HepG2 (cell line): ENCODE data around the gene SLU7. TPM values are rescaled to one million over a fixed set of nuclear protein-coding genes. Genes with fewer than 3 reads are reported as not detected.
A peak's percentile ranks its signal among the peaks of the same experiment; 100 is the strongest.

Experiments used
- ATAC-seq: fragments of 200-7000 bp; cut with Tn5 transposase; 3 replicates; pipeline ENCODE4 v1.9.1; 2020; ENCODE audit warnings: mild to moderate bottlenecking, moderate library complexity
- BruUV-seq: library from RNA; stranded (reverse); fragments of 400-500 nt; replicated peaks from 2 replicates; lab custom pipeline; 2021; lab: Mats Ljungman, UMichigan
- CTCF ChIA-PET: fragments of 300-600 bp; formaldehyde crosslinking; extraction: SDS; loops from one replicate; lab custom pipeline; 2021; ENCODE audit warnings: low total read pairs, inconsistent platforms, low intra/inter-chr PET ratio; lab: Yijun Ruan, JAX
- POLR2A ChIA-PET: fragments of 350-600 bp; sonication (Branson Sonifier 250); formaldehyde crosslinking; loops from one replicate; lab custom pipeline; 2020; ENCODE audit warnings: antibody characterized with exemption, inconsistent platforms; lab: Yijun Ruan, JAX
- DNase-seq: peaks from one replicate; pipeline ENCODE4 v3.0.0-alpha.2; 2015; ENCODE audit warnings: low spot score
- FAIRE-seq: peaks from 3 replicates; lab custom pipeline; 2011; peaks lifted over from hg19 to GRCh38; lab: Jason Lieb, UNC
- H2AFZ ChIP-seq: one replicate; pipeline ENCODE4 v1.6.1; 2011; ENCODE audit warnings: low read length, inconsistent platforms
- H3K27ac ChIP-seq: fragments of 300-600 bp; 3 replicates; pipeline ENCODE4 v1.8.0; 2011; ENCODE audit warnings: mixed run types, mild to moderate bottlenecking, mixed read lengths, low read length, inconsistent platforms; ENCODE audit not compliant: insufficient read depth; ENCODE audit errors: extremely low read length
- H3K27me3 ChIP-seq, 2 experiments: fragments of 200-600 bp in 1 of 2; 2 replicates in 1 of 2; 3 replicates in 1 of 2; pipeline versions ENCODE4 v1.6.0 to v1.8.0; 2011; ENCODE audit warnings: low read length in 2 of 2, mild to moderate bottlenecking in 2 of 2, moderate library complexity in 2 of 2, inconsistent platforms in 1 of 2; ENCODE audit not compliant: insufficient read depth in 2 of 2, control insufficient read depth in 1 of 2
- H3K36me3 ChIP-seq, 2 experiments: fragments of 200-600 bp in 1 of 2; replicated peaks in 1 of 2; 2 replicates in 1 of 2; 3 replicates in 1 of 2; pipeline versions ENCODE4 v1.5.1 to v1.8.0; 2011; ENCODE audit warnings: low read length in 2 of 2, inconsistent platforms in 1 of 2; ENCODE audit not compliant: insufficient read depth in 2 of 2, control insufficient read depth in 1 of 2
- H3K4me1 ChIP-seq: 2 replicates; pipeline ENCODE4 v1.5.1; 2012; ENCODE audit warnings: low read length, inconsistent platforms; ENCODE audit not compliant: insufficient read depth
- H3K4me2 ChIP-seq: 2 replicates; pipeline ENCODE4 v1.6.0; 2011; ENCODE audit warnings: low read depth, low read length, inconsistent platforms
- H3K4me3 ChIP-seq, 3 experiments: fragments of 200-600 bp in 1 of 3; sonication (generic), shearing (Covaris generic) in 1 of 3; replicated peaks in 1 of 3; 2 replicates each; pipeline ENCODE4 v1.5.1; 2011 to 2016; ENCODE audit warnings: low read length in 3 of 3, inconsistent platforms in 2 of 3, low read depth in 2 of 3, mild to moderate bottlenecking in 2 of 3, control low read depth in 1 of 3, mixed read lengths in 1 of 3; ENCODE audit not compliant: insufficient read depth in 1 of 3
- H3K79me2 ChIP-seq: one replicate; pipeline ENCODE4 v1.6.1; 2011; ENCODE audit warnings: low read length, inconsistent platforms; ENCODE audit not compliant: insufficient read depth
- H3K9ac ChIP-seq: 2 replicates; pipeline ENCODE4 v1.6.0; 2011; ENCODE audit warnings: mild to moderate bottlenecking, low read depth, low read length, inconsistent platforms; ENCODE audit not compliant: insufficient read depth
- H3K9me3 ChIP-seq: 2 replicates; pipeline ENCODE4 v1.5.1; 2012; ENCODE audit warnings: mild to moderate bottlenecking, low read length
- H4K20me1 ChIP-seq: 2 replicates; pipeline ENCODE4 v1.6.0; 2011; ENCODE audit warnings: inconsistent platforms, mild to moderate bottlenecking, low read length, moderate library complexity; ENCODE audit not compliant: insufficient read depth
- CCAR2 ChIP-seq: fragments of 200-400 bp; formaldehyde crosslinking; optimal IDR thresholded peaks from 2 replicates; pipeline ENCODE3; 2018; ENCODE audit warnings: low read depth, mild to moderate bottlenecking, low read length, moderate library complexity
- EHMT2 ChIP-seq: fragments of 200-600 bp; sonication (generic); IDR thresholded peaks from 2 replicates; pipeline ENCODE4 v1.7.0; 2017; ENCODE audit warnings: antibody characterized with exemption, low read depth, low read length, borderline replicate concordance
- HDAC1 ChIP-seq: sonication (generic); formaldehyde crosslinking; IDR thresholded peaks from 2 replicates; pipeline ENCODE4 v1.5.1; 2020; ENCODE audit warnings: mild to moderate bottlenecking, missing genetic modification reagents
- HDAC2 ChIP-seq: sonication (generic); formaldehyde crosslinking; IDR thresholded peaks from 2 replicates; pipeline ENCODE4 v1.4.0; 2020; ENCODE audit warnings: missing genetic modification reagents
- HNRNPL ChIP-seq: fragments of 200-400 bp; formaldehyde crosslinking; IDR thresholded peaks from 2 replicates; pipeline ENCODE4 v1.6.1; 2017; ENCODE audit warnings: mild to moderate bottlenecking, low read depth, low read length
- KAT8 ChIP-seq: IDR thresholded peaks from 2 replicates; pipeline ENCODE4 v1.6.1; 2016; ENCODE audit warnings: missing genetic modification reagents, missing compliant biosample characterization
- KLF6 ChIP-seq: IDR thresholded peaks from 2 replicates; pipeline ENCODE4 v1.8.0; 2016; ENCODE audit warnings: missing biosample characterization, missing genetic modification reagents
- MYNN ChIP-seq: sonication (generic); formaldehyde crosslinking; IDR thresholded peaks from 2 replicates; pipeline ENCODE4 v1.4.0; 2020; ENCODE audit warnings: mild to moderate bottlenecking, low read depth, missing genetic modification reagents
- NCOA2 ChIP-seq: sonication (generic); formaldehyde crosslinking; IDR thresholded peaks from 2 replicates; pipeline ENCODE4 v1.8.0; 2022; ENCODE audit warnings: inconsistent platforms
- PCBP1 ChIP-seq: fragments of 200-400 bp; formaldehyde crosslinking; IDR thresholded peaks from 2 replicates; pipeline ENCODE4 v1.6.1; 2017; ENCODE audit warnings: mild to moderate bottlenecking, low read depth, low read length, borderline replicate concordance
- POGZ ChIP-seq: sonication (generic); formaldehyde crosslinking; IDR thresholded peaks from 2 replicates; pipeline ENCODE4 v1.4.0; 2020; ENCODE audit warnings: mild to moderate bottlenecking, missing genetic modification reagents
- SOX13 ChIP-seq, 3 experiments: fragments of 450-650 bp in 1 of 3; sonication (generic) in 1 of 3; formaldehyde crosslinking in 1 of 3; IDR thresholded peaks in 2 of 3; conservative IDR thresholded peaks in 1 of 3; 2 replicates each; pipeline versions ENCODE4 v1.5.0 to v1.6.1; 2016 to 2020; ENCODE audit warnings: antibody characterized with exemption in 1 of 3, mild to moderate bottlenecking in 1 of 3, missing compliant biosample characterization in 1 of 3, missing genetic modification reagents in 1 of 3, moderate library complexity in 1 of 3
- TCF7 ChIP-seq: sonication (generic); IDR thresholded peaks from 2 replicates; pipeline ENCODE4 v1.6.1; 2016; ENCODE audit warnings: antibody characterized with exemption, low read depth
- YEATS4 ChIP-seq: sonication (generic); formaldehyde crosslinking; IDR thresholded peaks from 2 replicates; pipeline ENCODE4 v1.4.0; 2020; ENCODE audit warnings: missing genetic modification reagents, borderline replicate concordance
- ZBTB38 ChIP-seq: sonication (generic); formaldehyde crosslinking; IDR thresholded peaks from 2 replicates; pipeline ENCODE4 v1.5.1; 2020; ENCODE audit warnings: mild to moderate bottlenecking, missing genetic modification reagents
- ZNF713 ChIP-seq: sonication (generic); formaldehyde crosslinking; IDR thresholded peaks from 2 replicates; pipeline ENCODE4 v1.4.0; 2020; ENCODE audit warnings: mild to moderate bottlenecking, missing genetic modification reagents
- ZNF747 ChIP-seq: sonication (generic); formaldehyde crosslinking; IDR thresholded peaks from 2 replicates; pipeline ENCODE4 v1.8.1; 2023; ENCODE audit warnings: missing genetic modification reagents, mild to moderate bottlenecking, borderline replicate concordance
- WGBS: methylation state at CpG from one replicate; pipeline ENCODE4 v1.1.6; 2017; ENCODE audit warnings: low lambda C conversion rate; 5-methylcytosine and 5-hydroxymethylcytosine counted together
- in situ Hi-C: cut with HindIII; loops from 2 replicates; pipeline ENCODE4 v1.10.0; 2017; ENCODE audit warnings: low pct_unique_long_range_greater_than_20kb; ENCODE audit not compliant: extremely low pct_ligation_motif_present
- intact Hi-C: fragments of 100-400 bp; cut with micrococcal nuclease; formaldehyde crosslinking; loops from one replicate; pipeline ENCODE4 v1.10.0; 2022; ENCODE audit not compliant: unreplicated experiment
- polyA plus RNA-seq, 8 experiments: library from polyadenylated mRNA; depleted of rRNA in 3 of 8; stranded (reverse) in 7 of 8; unstranded in 1 of 8; fragments of >200 nt; fragmentation: Illumina TruSeq in 4 of 8; extraction: Trizol in 4 of 8; gene quantifications; 2 replicates each; pipeline versions ENCODE4 v1.2.1 to v1.2.3, GENCODE V29; 2011 to 2016; ENCODE audit warnings: low read depth in 4 of 8, missing spikeins in 1 of 8, mixed read lengths in 1 of 8; ENCODE audit not compliant: insufficient read depth in 1 of 8
- total RNA-seq, 5 experiments: library from RNA; depleted of rRNA; stranded (reverse); fragments of >200 nt; fragmentation: Illumina TruSeq; extraction: Trizol; gene quantifications; 2 replicates each; pipeline ENCODE4 v1.2.3, GENCODE V29; 2016; ENCODE audit warnings: low read depth in 1 of 5
- TF ChIP-seq, protein P1 (sequence below): sonication (generic); formaldehyde crosslinking; IDR thresholded peaks from 2 replicates; pipeline ENCODE4 v1.5.0; 2020; ENCODE audit warnings: missing genetic modification reagents

The SLU7 gene
- total and polyA plus RNA-seq, 2 of the 13 experiments (the other 11 are each of a cell fraction or from before 2014, with no cell fraction given), result 24.0 to 39.2 TPM

DNA sequence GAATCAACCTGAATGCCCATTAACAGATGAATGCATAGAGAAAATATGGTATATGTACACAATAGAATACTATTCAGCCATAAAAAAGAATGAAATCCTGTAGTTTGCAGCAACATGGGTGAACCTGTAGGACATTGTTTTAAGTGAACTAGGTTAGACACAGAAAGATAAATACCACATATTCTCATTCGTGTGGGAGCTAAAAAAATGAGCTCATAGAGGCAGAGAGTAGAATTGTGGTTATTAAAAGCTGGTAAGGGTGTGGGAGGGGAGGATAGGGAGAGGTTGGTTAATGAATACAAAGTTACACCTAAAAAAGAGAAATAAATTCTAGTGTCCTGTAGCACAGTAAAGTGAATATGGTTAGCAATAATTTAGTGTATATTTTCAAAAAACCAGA, 26.3 kb upstream of the SLU7 start:
- no peak for FAIRE-seq
- no TSS peak for BruUV-seq
- Histone ChIP-seq H4K20me1 (no peaks in the 10 kb centered on the region), H3K4me1 (peaks cover 26% of the 10 kb centered on the region), H3K4me2 (no peak overlapping the region), H3K27ac (no peak overlapping the region), H3K79me2 (no peaks in the 10 kb centered on the region), H3K9me3 (no peaks in the 10 kb centered on the region), H2AFZ (no peak overlapping the region), H3K4me3 (no peak overlapping the region), H3K36me3 (no peaks in the 10 kb centered on the region), H3K9ac (no peak overlapping the region), H3K27me3 (peaks cover 1 to 3% of the 10 kb centered on the region in 2 experiments; a peak in 2 of 5 replicates)
- POLR2A ChIA-PET, result no interaction called here
- no peak for ATAC-seq
- intact Hi-C loops (no loop called here), in situ Hi-C loops (no loop called here)
- WGBS, result 8% methylated on average over 1 of the region's 1 CpG
- TF ChIP-seq ZNF747 (CRISPR knock-in tag), result no peak
- TF ChIP-seq HDAC1, result no peak
- DNase-seq, result no peak
- CTCF ChIA-PET, result no interaction called here

GRCh38 chr5:160444407-160444806, 25.5 kb upstream of the SLU7 start:
- H3K4me2 ChIP-seq, result no peak overlapping the region
- H3K4me1 ChIP-seq, result peaks cover 26% of the 10 kb centered on the region
- in situ Hi-C loops, result no loop called here
- FAIRE-seq (no peak), ATAC-seq (no peak), DNase-seq (peak; percentile 22)
- intact Hi-C loops, result no loop called here
- ChIA-PET POLR2A (no interaction called here), CTCF (no interaction called here)
- no peaks in the 10 kb centered on the region for H3K36me3 ChIP-seq
- no peaks in the 10 kb centered on the region for H4K20me1 ChIP-seq
- no peak overlapping the region for H3K9ac ChIP-seq
- H3K79me2 ChIP-seq, result no peaks in the 10 kb centered on the region
- no peaks in the 10 kb centered on the region for H3K9me3 ChIP-seq
- H3K4me3 ChIP-seq, result no peak overlapping the region
- WGBS, result 2% methylated on average over 1 of the region's 1 CpG
- no peak overlapping the region for H2AFZ ChIP-seq
- peaks cover 0 to 1% of the 10 kb centered on the region in 2 experiments; a peak in 1 of 5 replicates for H3K27me3 ChIP-seq
- no peak overlapping the region for H3K27ac ChIP-seq
- BruUV-seq, result no TSS peak
- TF ChIP-seq KAT8 (CRISPR knock-in tag) (no peak), KLF6 (no peak), ZNF713 (CRISPR knock-in tag) (no peak), CCAR2 (no peak), EHMT2 (no peak), SOX13 (IDR thresholded peaks at IDR 0.05) (no peak), SOX13 (CRISPR knock-in tag; conservative IDR thresholded peaks at IDR 0.05 in 1 of 2, IDR thresholded peaks at IDR 0.05 in 1 of 2) (peak in 1 of 2 experiments; percentile 90; a peak in 2 of 4 replicates), ZBTB38 (CRISPR knock-in tag) (no peak), YEATS4 (CRISPR knock-in tag) (no peak), HDAC2 (CRISPR knock-in tag) (no peak), HNRNPL (no peak), PCBP1 (no peak), POGZ (CRISPR knock-in tag) (no peak), MYNN (CRISPR knock-in tag) (no peak), NCOA2 (CRISPR knock-in tag) (peak; percentile 30; the same call in 1 of the 2 replicates), TCF7 (peak; percentile 44; the same call in 1 of the 2 replicates)
- TF ChIP-seq, protein P1, sequence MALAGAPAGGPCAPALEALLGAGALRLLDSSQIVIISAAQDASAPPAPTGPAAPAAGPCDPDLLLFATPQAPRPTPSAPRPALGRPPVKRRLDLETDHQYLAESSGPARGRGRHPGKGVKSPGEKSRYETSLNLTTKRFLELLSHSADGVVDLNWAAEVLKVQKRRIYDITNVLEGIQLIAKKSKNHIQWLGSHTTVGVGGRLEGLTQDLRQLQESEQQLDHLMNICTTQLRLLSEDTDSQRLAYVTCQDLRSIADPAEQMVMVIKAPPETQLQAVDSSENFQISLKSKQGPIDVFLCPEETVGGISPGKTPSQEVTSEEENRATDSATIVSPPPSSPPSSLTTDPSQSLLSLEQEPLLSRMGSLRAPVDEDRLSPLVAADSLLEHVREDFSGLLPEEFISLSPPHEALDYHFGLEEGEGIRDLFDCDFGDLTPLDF, result no peak
